Right lobe of liver (tissue), 6 donors: ENCODE data around the gene PRKCA. TPM values are rescaled to one million over a fixed set of nuclear protein-coding genes. Genes with fewer than 3 reads are reported as not detected.

Experiments used
- ATAC-seq, 4 donors: fragments of 200-7000 bp; cut with Tn5 transposase; one replicate each; pipeline ENCODE4 v1.9.1; 2020; ENCODE audit warnings: mild to moderate bottlenecking in 4 of 4, moderate library complexity in 4 of 4
- DNase-seq, 3 donors: peaks; one replicate each; pipeline ENCODE4 v3.0.0-alpha.2; 2020
- H3K27ac ChIP-seq, 3 donors: fragments of 200-600 bp; one replicate each; pipeline ENCODE4 v1.8.0; 2022
- H3K27me3 ChIP-seq, 2 donors: fragments of 200-600 bp; one replicate each; pipeline ENCODE4 v1.8.0; 2022
- H3K36me3 ChIP-seq, 4 donors: fragments of 200-600 bp; sonication (generic) in 1 of 4; one replicate each; pipeline versions ENCODE4 v1.5.1 to v1.8.0; 2017 to 2022; ENCODE audit warnings: control low read depth in 1 of 4
- H3K4me1 ChIP-seq, 4 donors: fragments of 200-600 bp; sonication (generic) in 1 of 4; one replicate each; pipeline versions ENCODE4 v1.5.1 to v1.8.0; 2017 to 2022; ENCODE audit warnings: control low read depth in 1 of 4
- H3K4me3 ChIP-seq, 3 donors: fragments of 200-600 bp; one replicate each; pipeline ENCODE4 v1.8.0; 2022
- H3K9me3 ChIP-seq, 4 donors: fragments of 200-600 bp; sonication (generic) in 1 of 4; one replicate each; pipeline versions ENCODE4 v1.5.1 to v1.8.0; 2017 to 2022; ENCODE audit warnings: control low read depth in 1 of 4
- POLR2A ChIP-seq: fragments of 450-650 bp; IDR thresholded peaks from one replicate; pipeline ENCODE4 v1.6.1; 2017; ENCODE audit warnings: antibody characterized with exemption, mild to moderate bottlenecking
- WGBS: methylation state at CpG from one replicate; pipeline ENCODE4 v1.1.6; 2018; ENCODE audit warnings: low coverage, low lambda C conversion rate; ENCODE audit not compliant: insufficient coverage; ENCODE audit errors: missing lambda C conversion rate; 5-methylcytosine and 5-hydroxymethylcytosine counted together
- intact Hi-C, 2 donors: fragments of 100-400 bp; cut with DNase I; formaldehyde crosslinking; loops; one replicate each; pipeline versions ENCODE4 v1.11.2 to v1.14.1; 2022
- total RNA-seq, 6 experiments: library from RNA; depleted of rRNA in 2 of 6; stranded (reverse); fragments of >200 nt in 2 of 6; fragmentation: NEBNext Ultra II Directional in 3 of 6; extraction: Animal tissue kit (Norgen Biotek cat#: 25700) in 3 of 6; gene quantifications; one replicate each; pipeline versions ENCODE4 v1.1.0 to v1.2.4, GENCODE V29; 2016 to 2023
- TF ChIP-seq, protein P1 (sequence below), 4 donors: fragments of 200-600 bp in 3 of 4; fragments of 450-650 bp in 1 of 4; IDR thresholded peaks; one replicate each; pipeline versions ENCODE4 v1.5.1 to v1.8.0; 2016 to 2022; ENCODE audit warnings: antibody characterized with exemption in 4 of 4, mild to moderate bottlenecking in 2 of 4
- donor health status: DM: no; HTN: yes; CAD: no.
- donor health status: DM: no; HTN: no; CAD: no.
- donor health status: DM: no; HTN: no; CAD: no.
- donor health status: DM: no; HTN: yes; CAD: no.
- donor health status: DM: no; HTN: yes; CAD: no.

Gene PRKCA
- total RNA-seq, 6 experiments from 2014 or later: 11.7 to 23.0 (median 18.7) TPM

DNA sequence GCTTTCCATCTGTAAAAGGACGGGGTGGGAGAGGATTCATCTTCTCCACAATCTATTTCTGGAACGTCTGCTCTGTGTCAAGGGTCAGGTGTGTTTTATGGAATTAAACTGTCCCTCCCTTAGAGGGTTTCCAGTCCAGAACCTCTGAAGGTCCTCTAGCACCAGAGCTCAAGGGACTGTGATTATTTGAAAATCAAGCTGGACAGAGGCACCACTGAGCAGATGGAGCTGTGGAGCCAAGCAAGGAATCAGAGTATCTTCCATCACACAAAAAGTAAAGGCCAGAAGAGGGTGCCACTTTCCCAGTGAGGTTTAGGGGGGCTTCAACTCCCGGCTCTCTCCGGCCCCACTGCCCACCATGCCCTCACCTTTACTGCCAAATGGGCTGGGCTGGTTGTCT lies 539.3 kb downstream of the PRKCA start:
- TF ChIP-seq POLR2A: no peak
- TF ChIP-seq, protein P1, sequence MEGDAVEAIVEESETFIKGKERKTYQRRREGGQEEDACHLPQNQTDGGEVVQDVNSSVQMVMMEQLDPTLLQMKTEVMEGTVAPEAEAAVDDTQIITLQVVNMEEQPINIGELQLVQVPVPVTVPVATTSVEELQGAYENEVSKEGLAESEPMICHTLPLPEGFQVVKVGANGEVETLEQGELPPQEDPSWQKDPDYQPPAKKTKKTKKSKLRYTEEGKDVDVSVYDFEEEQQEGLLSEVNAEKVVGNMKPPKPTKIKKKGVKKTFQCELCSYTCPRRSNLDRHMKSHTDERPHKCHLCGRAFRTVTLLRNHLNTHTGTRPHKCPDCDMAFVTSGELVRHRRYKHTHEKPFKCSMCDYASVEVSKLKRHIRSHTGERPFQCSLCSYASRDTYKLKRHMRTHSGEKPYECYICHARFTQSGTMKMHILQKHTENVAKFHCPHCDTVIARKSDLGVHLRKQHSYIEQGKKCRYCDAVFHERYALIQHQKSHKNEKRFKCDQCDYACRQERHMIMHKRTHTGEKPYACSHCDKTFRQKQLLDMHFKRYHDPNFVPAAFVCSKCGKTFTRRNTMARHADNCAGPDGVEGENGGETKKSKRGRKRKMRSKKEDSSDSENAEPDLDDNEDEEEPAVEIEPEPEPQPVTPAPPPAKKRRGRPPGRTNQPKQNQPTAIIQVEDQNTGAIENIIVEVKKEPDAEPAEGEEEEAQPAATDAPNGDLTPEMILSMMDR (IDR thresholded peaks at IDR 0.05): no peak
- Histone ChIP-seq H3K4me1 (no peaks in the 10 kb centered on the region), H3K27me3 (no peaks in the 10 kb centered on the region), H3K9me3 (no peaks in the 10 kb centered on the region), H3K36me3 (no peaks in the 10 kb centered on the region), H3K27ac (no peak overlapping the region), H3K4me3 (no peak overlapping the region)
- no peak for DNase-seq
- ATAC-seq: no peak
- no CpG with 5 or more reads among the region's 4 CpGs for WGBS
- intact Hi-C loops: no loop called here

DNA sequence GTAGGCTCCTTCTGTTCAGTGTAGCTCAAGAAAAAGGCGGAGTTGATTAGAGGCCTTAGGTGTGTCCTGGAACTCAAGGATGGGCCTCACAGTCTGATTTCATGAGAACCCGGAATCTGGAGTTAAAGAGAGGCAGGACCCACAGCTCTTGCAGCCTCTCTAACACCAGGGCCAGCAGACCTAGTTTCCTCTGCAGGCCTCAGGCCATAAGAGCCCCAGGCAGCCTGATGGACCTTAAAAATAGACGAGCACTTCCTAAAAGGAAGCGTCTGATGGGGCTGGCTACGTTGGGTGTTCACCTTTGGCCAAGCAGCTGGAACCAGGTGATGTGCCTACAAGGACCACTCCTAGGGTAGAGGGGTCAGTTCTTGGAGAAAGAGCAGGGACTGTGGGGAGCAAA lies 540.1 kb downstream of the PRKCA start:
- ATAC-seq (no peak), DNase-seq (peak in 1 of 3 donors; percentile 9)
- no peak overlapping the region for H3K4me3 ChIP-seq
- TF ChIP-seq, protein P1 (IDR thresholded peaks at IDR 0.05): no peak
- TF ChIP-seq POLR2A: no peak
- H3K27me3 ChIP-seq: no peaks in the 10 kb centered on the region
- WGBS: 71% methylated on average over 5 of the region's 5 CpGs
- no peak overlapping the region for H3K27ac ChIP-seq
- intact Hi-C loops: no loop called here
- no peaks in the 10 kb centered on the region for H3K4me1 ChIP-seq
- no peaks in the 10 kb centered on the region for H3K36me3 ChIP-seq
- no peaks in the 10 kb centered on the region for H3K9me3 ChIP-seq

DNA sequence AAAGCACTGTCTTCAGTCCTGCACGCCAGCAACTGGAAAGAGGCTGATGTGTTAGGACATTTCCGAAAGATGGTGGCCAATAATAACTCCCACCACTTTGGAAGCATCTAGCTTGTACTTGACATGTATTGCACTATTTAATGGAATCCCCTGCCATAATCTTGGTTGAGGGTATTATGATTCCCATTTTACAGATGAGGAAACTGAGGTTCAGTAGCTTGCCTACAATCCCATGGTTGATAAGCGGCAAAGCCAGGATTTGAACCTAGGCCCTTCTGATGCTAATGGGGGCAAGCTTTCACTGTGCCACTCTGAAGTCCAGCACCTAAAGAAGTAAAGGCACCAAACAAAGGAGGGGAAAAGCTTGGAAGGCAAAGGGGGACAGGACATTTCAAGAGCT lies 540.5 kb downstream of the PRKCA start:
- no peaks in the 10 kb centered on the region for H3K9me3 ChIP-seq
- H3K27me3 ChIP-seq: no peaks in the 10 kb centered on the region
- ATAC-seq (no peak), DNase-seq (peak in 1 of 3 donors; percentile 3)
- WGBS: 89% methylated on average over 3 of the region's 3 CpGs
- TF ChIP-seq, protein P1 (IDR thresholded peaks at IDR 0.05): no peak
- no peak for TF ChIP-seq POLR2A
- intact Hi-C loops: no loop called here
- no peak overlapping the region for H3K27ac ChIP-seq
- no peak overlapping the region for H3K4me3 ChIP-seq
- H3K4me1 ChIP-seq: no peaks in the 10 kb centered on the region
- no peaks in the 10 kb centered on the region for H3K36me3 ChIP-seq

DNA sequence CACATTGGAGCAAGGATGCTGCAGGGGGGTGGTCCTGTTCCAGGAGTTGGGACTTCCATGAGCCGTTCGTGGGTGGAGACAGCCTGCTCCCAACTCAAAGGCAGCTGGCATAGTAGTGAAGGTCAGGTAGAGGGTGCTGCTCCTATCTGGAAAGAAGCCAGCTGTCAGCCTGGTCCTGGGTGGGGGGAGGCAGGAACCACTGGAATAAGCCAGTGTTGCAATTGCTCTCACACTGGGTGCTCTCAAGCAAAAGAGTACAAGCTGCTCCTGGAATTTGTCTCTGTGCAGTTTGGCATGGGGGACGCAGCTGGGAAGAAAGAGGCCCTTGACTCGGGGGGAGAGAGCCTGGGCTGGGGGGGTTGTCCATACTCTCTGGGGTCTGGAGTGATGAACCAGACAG lies 541.2 kb downstream of the PRKCA start:
- ATAC-seq (no peak), DNase-seq (peak in 1 of 3 donors; percentile 26)
- no peaks in the 10 kb centered on the region for H3K9me3 ChIP-seq
- TF ChIP-seq, protein P1 (IDR thresholded peaks at IDR 0.05): no peak
- no peak for TF ChIP-seq POLR2A
- intact Hi-C loops: no loop called here
- H3K4me1 ChIP-seq: no peaks in the 10 kb centered on the region
- WGBS: 35% methylated on average over 3 of the region's 4 CpGs
- no peak overlapping the region for H3K4me3 ChIP-seq
- no peak overlapping the region for H3K27ac ChIP-seq
- no peaks in the 10 kb centered on the region for H3K27me3 ChIP-seq
- no peaks in the 10 kb centered on the region for H3K36me3 ChIP-seq

DNA sequence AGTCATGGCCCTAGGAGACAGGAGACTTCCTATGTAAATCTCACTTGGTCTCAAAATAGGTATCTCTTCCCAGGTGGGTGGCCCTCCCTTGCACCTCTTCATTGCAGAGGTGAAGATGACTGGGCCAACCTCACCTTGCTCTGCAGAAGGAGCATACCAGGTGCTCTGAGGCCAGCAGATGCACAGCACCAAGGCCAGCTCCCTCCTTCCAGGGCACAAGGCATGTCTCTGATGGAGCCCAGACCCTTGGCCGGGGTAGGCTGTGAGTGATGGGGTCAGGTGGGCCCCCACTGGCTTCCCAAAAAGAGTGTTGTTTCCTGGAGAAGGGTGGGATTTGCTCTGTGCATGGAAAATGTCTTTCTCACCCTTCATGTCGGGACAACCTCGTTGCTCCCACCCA lies 545.3 kb downstream of the PRKCA start:
- DNase-seq (no peak), ATAC-seq (no peak)
- TF ChIP-seq, protein P1 (IDR thresholded peaks at IDR 0.05): no peak
- no peak for TF ChIP-seq POLR2A
- H3K4me3 ChIP-seq: no peak overlapping the region
- no peaks in the 10 kb centered on the region for H3K36me3 ChIP-seq
- intact Hi-C loops: no loop called here
- no peaks in the 10 kb centered on the region for H3K4me1 ChIP-seq
- WGBS: 40% methylated on average over 2 of the region's 3 CpGs
- H3K27ac ChIP-seq: no peak overlapping the region
- H3K9me3 ChIP-seq: no peaks in the 10 kb centered on the region
- no peaks in the 10 kb centered on the region for H3K27me3 ChIP-seq
